Brain microvascular endothelial cell (primary cell): ENCODE data around the gene SOX8.

Experiments used
- DNase-seq: peaks from one replicate; pipeline ENCODE4 v3.0.0-alpha.2; 2020
- H3K27ac ChIP-seq: fragments of 250-450 bp; sonication (Bioruptor Pico); 2 replicates; pipeline ENCODE4 v1.5.1; 2020; ENCODE audit warnings: mild to moderate bottlenecking, moderate library complexity
- H3K27me3 ChIP-seq: fragments of 250-450 bp; sonication (Bioruptor Pico); replicated peaks from 2 replicates; pipeline ENCODE4 v1.5.1; 2020; ENCODE audit warnings: mild to moderate bottlenecking
- H3K36me3 ChIP-seq: fragments of 250-450 bp; sonication (Bioruptor Pico); replicated peaks from 2 replicates; pipeline ENCODE4 v1.5.1; 2020; ENCODE audit warnings: mild to moderate bottlenecking
- H3K4me3 ChIP-seq: 2 replicates; pipeline ENCODE4 v1.5.1; 2011; ENCODE audit warnings: low read depth, mild to moderate bottlenecking, control low read depth, low read length, moderate library complexity
- in situ Hi-C: cut with HindIII; loops from 2 replicates; pipeline ENCODE4 v1.10.0; 2017; ENCODE audit warnings: low sequenced_read_pairs, low pct_ligation_motif_present
- TF ChIP-seq, protein P1 (sequence below): IDR thresholded peaks from 2 replicates; pipeline ENCODE4 v1.5.1; 2011; ENCODE audit warnings: low read depth, mild to moderate bottlenecking, moderate library complexity, low read length, control low read depth, inconsistent platforms; ENCODE audit errors: missing control alignments

Gene SOX8

DNA sequence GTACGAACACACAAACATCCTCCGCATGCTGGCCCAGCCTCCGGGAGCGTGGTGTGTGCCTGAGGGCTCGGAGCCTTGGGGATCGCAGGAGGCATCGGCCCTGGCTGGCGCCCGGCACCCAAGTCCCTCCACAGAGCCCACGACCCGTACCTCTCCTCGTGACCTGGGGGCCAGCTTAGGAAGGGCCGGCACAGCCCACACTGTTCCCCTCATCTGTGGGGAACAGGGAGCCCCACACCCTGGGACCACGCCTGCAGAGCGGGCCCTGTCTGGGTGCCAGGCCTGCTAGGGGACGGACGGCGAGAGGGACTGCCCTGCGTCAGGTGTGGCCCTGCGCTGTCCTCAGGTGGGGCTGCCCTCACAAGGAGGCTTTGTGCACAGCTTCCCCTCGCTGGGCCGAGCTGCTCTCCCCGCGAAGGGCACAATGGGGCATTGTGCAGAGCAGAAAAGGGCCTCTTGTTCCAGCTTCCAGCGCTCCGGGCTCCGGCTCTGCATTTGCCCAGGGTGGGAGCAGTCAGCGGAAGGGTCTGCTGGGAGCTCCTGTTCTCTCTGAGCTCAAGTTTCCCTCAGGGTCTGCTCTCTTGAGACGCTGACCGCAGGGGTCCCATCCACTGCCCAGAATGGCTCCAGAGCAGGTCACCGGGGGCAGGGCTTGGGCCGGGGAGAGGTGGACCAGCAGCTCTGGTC lies 9.1 kb upstream of the SOX8 start:
- Histone ChIP-seq H3K4me3 (no peak overlapping the region), H3K27me3 (peaks cover 5% of the 10 kb centered on the region), H3K27ac (no peak overlapping the region), H3K36me3 (no peaks in the 10 kb centered on the region)
- TF ChIP-seq, protein P1, sequence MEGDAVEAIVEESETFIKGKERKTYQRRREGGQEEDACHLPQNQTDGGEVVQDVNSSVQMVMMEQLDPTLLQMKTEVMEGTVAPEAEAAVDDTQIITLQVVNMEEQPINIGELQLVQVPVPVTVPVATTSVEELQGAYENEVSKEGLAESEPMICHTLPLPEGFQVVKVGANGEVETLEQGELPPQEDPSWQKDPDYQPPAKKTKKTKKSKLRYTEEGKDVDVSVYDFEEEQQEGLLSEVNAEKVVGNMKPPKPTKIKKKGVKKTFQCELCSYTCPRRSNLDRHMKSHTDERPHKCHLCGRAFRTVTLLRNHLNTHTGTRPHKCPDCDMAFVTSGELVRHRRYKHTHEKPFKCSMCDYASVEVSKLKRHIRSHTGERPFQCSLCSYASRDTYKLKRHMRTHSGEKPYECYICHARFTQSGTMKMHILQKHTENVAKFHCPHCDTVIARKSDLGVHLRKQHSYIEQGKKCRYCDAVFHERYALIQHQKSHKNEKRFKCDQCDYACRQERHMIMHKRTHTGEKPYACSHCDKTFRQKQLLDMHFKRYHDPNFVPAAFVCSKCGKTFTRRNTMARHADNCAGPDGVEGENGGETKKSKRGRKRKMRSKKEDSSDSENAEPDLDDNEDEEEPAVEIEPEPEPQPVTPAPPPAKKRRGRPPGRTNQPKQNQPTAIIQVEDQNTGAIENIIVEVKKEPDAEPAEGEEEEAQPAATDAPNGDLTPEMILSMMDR, result no peak
- DNase-seq, result no peak
- in situ Hi-C loops, result no loop called here

DNA sequence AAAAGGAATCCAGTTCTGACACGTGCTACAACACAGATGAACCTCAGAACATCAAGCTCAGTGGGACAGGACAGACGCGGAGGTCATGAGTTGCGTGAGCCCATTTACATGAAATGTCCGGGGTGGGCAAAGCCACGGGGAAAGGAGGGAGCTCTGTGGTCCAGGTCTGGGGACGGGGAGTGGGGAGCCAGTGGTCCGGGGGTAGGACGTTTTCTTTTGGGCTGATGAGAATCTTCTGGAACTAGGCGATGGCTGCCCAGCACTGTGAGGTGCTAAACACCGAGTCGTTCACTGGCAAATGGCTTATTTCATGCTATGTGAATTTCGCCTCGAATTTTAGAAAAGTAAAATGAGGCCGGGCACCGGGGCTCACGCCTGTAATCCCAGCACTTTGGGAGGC lies 8.2 kb upstream of the SOX8 start:
- no peak for DNase-seq
- TF ChIP-seq, protein P1, result no peak
- in situ Hi-C loops, result no loop called here
- H3K27ac ChIP-seq, result no peak overlapping the region
- peaks cover 5% of the 10 kb centered on the region for H3K27me3 ChIP-seq
- no peaks in the 10 kb centered on the region for H3K36me3 ChIP-seq
- no peak overlapping the region for H3K4me3 ChIP-seq

DNA sequence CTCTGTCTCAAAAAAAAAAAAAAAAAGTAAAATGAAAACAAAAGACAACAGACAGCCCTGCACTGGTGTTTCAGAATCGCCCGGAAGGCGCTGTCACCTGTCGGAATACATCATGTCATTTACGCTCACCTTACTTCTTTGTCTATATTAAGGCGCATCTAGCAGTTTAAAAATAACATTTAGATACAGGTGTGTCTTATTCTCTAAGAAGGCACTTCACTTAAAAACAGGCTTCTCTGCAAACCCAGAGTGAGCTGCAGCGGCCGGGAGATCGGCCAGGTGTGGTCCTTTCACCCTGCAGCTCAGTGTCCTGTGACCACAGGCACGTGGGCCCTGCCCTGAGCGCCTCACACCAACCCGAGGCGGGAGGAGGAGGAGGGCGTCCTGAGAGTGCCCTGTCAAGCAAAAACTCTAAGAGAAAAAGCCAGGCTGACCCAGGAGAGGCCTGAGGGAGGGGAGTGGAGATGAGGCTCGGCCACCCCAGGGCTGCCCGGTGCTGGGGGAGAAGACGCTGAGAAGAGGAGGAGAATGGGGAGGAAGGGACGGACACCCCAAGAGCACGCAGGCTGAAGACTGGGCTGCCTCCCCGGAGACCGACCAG lies 7.5 kb upstream of the SOX8 start:
- TF ChIP-seq, protein P1, result no peak
- no peak for DNase-seq
- Histone ChIP-seq H3K36me3 (no peaks in the 10 kb centered on the region), H3K27me3 (peaks cover 5% of the 10 kb centered on the region), H3K4me3 (no peak overlapping the region), H3K27ac (no peak overlapping the region)
- in situ Hi-C loops, result no loop called here

DNA sequence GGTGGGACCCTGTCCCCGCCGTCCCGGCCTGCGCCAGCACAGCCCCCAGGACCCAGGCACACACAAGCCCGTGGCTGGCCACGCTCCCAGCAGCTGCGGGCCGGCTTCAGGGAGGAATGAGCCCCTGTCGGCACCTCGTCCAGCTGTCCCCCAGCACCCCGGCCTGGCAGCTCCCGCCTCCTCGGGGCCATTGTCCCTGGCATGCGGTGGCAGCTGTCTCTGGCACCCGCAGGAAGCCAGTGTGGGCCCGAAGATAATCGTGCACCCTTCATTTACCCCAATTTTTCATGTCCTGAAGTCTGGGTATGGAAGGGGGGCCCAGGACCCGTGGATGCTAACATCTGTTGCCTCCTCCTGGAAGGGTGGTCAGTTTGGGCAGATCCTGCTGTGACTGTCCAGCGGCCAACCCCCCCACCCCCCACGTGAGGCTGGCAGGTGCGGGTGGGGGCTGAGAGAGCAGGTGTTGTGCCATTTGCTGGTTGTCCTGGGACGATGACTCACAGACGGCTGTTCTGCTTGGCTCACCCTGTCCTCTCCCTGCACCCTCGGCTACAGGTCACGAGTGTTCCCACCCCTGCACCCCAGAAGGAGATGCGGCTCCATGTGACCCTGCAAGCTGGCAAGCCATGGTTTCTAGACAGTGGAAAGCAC lies 6.8 kb upstream of the SOX8 start:
- no peaks in the 10 kb centered on the region for H3K36me3 ChIP-seq
- no peak for DNase-seq
- TF ChIP-seq, protein P1, result no peak
- H3K4me3 ChIP-seq, result no peak overlapping the region
- in situ Hi-C loops, result loop anchor here (5.0 to 25.0 kb wide), 3 partner anchors 63 to 262 kb away; partner anchors contain the start of genes ANTKMT, FBXL16 and METRN
- H3K27ac ChIP-seq, result no peak overlapping the region
- H3K27me3 ChIP-seq, result peaks cover 7% of the 10 kb centered on the region

DNA sequence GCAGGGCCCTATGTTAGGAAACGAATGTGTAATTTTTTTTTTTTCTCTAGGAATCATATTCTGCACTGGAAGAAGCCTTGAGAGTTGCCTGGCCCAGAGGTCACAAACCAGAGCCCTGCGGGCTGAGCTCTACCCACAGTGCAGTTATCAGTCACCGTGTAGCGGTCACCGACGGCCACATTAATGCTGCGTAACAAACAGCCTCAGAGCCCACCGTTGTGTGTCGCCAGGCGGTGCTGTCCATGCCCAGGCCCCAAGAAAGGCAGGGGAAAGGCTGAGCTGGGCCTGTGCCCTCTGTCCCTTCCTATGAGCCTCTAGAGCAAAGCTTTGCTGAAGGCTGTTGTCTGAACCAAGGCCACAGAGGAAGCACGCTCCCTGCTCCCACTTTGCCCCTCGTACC lies 6.3 kb upstream of the SOX8 start:
- in situ Hi-C loops, result loop anchor here (5.0 to 25.0 kb wide), 3 partner anchors 62 to 263 kb away; partner anchors contain the start of genes ANTKMT, FBXL16 and METRN
- Histone ChIP-seq H3K27ac (no peak overlapping the region), H3K4me3 (no peak overlapping the region), H3K27me3 (peaks cover 12% of the 10 kb centered on the region), H3K36me3 (no peaks in the 10 kb centered on the region)
- no peak for DNase-seq
- TF ChIP-seq, protein P1, result no peak
